ENCODE measurements around the gene NREP.
A peak's percentile ranks its signal among the peaks of the same experiment; 100 is the strongest.

The NREP gene

GRCh38 chr5:111706345-111706744 lies 50.6 kb downstream of the NREP start:
- in situ Hi-C loops (cut with MboI; ENCODE audit: low pct_unique_long_range_greater_than_20kb, low sequenced_read_pairs): no loop called here
- no peak for DNase-seq

- in situ Hi-C loops (cut with MboI; ENCODE audit: low pct_unique_long_range_greater_than_20kb, low sequenced_read_pairs): no loop called here
- peak; percentile 23 for DNase-seq
Measured at GRCh38 chr5:111704452-111705085, 52.4 kb downstream of the NREP start.

GRCh38 chr5:111703662-111704061 lies 53.3 kb downstream of the NREP start:
- in situ Hi-C loops (cut with MboI; ENCODE audit: low pct_unique_long_range_greater_than_20kb, low sequenced_read_pairs): no loop called here
- DNase-seq: peak; percentile 71

- in situ Hi-C loops (cut with MboI; ENCODE audit: low pct_unique_long_range_greater_than_20kb, low sequenced_read_pairs): loop anchor here (25.0 kb wide), 1 partner anchor 437 kb away; no protein-coding TSS in a partner anchor
- DNase-seq: no peak
Measured at GRCh38 chr5:111699976-111700375, 57.0 kb downstream of the NREP start.

GRCh38 chr5:111699324-111699723 lies 57.7 kb downstream of the NREP start:
- in situ Hi-C loops (cut with MboI; ENCODE audit: low pct_unique_long_range_greater_than_20kb, low sequenced_read_pairs): loop anchor here (25.0 kb wide), 1 partner anchor 438 kb away; no protein-coding TSS in a partner anchor
- no peak for DNase-seq

- DNase-seq: no peak
- in situ Hi-C loops (cut with MboI; ENCODE audit: low pct_unique_long_range_greater_than_20kb, low sequenced_read_pairs): loop anchor here (25.0 kb wide), 1 partner anchor 439 kb away; no protein-coding TSS in a partner anchor
Measured at GRCh38 chr5:111697881-111698757, 58.9 kb downstream of the NREP start.

GRCh38 chr5:111697215-111697614 lies 59.8 kb downstream of the NREP start:
- DNase-seq: no peak
- in situ Hi-C loops (cut with MboI; ENCODE audit: low pct_unique_long_range_greater_than_20kb, low sequenced_read_pairs): loop anchor here (25.0 kb wide), 1 partner anchor 440 kb away; no protein-coding TSS in a partner anchor

GRCh38 chr5:111695991-111696390 lies 61.0 kb downstream of the NREP start:
- in situ Hi-C loops (cut with MboI; ENCODE audit: low pct_unique_long_range_greater_than_20kb, low sequenced_read_pairs): loop anchor here (25.0 kb wide), 1 partner anchor 441 kb away; no protein-coding TSS in a partner anchor
- no peak for DNase-seq

GRCh38 chr5:111694133-111694532 lies 62.9 kb downstream of the NREP start:
- no peak for DNase-seq
- in situ Hi-C loops (cut with MboI; ENCODE audit: low pct_unique_long_range_greater_than_20kb, low sequenced_read_pairs): loop anchor here (25.0 kb wide), 1 partner anchor 443 kb away; no protein-coding TSS in a partner anchor

GRCh38 chr5:111691914-111692313 lies 65.1 kb downstream of the NREP start:
- DNase-seq: no peak
- in situ Hi-C loops (cut with MboI; ENCODE audit: low pct_unique_long_range_greater_than_20kb, low sequenced_read_pairs): loop anchor here (25.0 kb wide), 1 partner anchor 445 kb away; no protein-coding TSS in a partner anchor

- DNase-seq: no peak
- in situ Hi-C loops (cut with MboI; ENCODE audit: low pct_unique_long_range_greater_than_20kb, low sequenced_read_pairs): loop anchor here (25.0 kb wide), 1 partner anchor 446 kb away; no protein-coding TSS in a partner anchor
Measured at GRCh38 chr5:111691508-111691907, 65.5 kb downstream of the NREP start.

- in situ Hi-C loops (cut with MboI; ENCODE audit: low pct_unique_long_range_greater_than_20kb, low sequenced_read_pairs): loop anchor here (25.0 kb wide), 1 partner anchor 448 kb away; no protein-coding TSS in a partner anchor
- no peak for DNase-seq
Measured at GRCh38 chr5:111689357-111689935, 67.5 kb downstream of the NREP start.

GRCh38 chr5:111685969-111686368 lies 71.0 kb downstream of the NREP start:
- in situ Hi-C loops (cut with MboI; ENCODE audit: low pct_unique_long_range_greater_than_20kb, low sequenced_read_pairs): loop anchor here (25.0 kb wide), 1 partner anchor 451 kb away; no protein-coding TSS in a partner anchor
- peak; percentile 41 for DNase-seq

- in situ Hi-C loops (cut with MboI; ENCODE audit: low pct_unique_long_range_greater_than_20kb, low sequenced_read_pairs): loop anchor here (25.0 kb wide), 1 partner anchor 455 kb away; no protein-coding TSS in a partner anchor
- no peak for DNase-seq
Measured at GRCh38 chr5:111682641-111683040, 74.4 kb downstream of the NREP start.

- in situ Hi-C loops (cut with MboI; ENCODE audit: low pct_unique_long_range_greater_than_20kb, low sequenced_read_pairs): loop anchor here (25.0 kb wide), 1 partner anchor 455 kb away; no protein-coding TSS in a partner anchor
- no peak for DNase-seq
Measured at GRCh38 chr5:111682121-111682520, 74.9 kb downstream of the NREP start.

GRCh38 chr5:111681414-111682120 lies 75.4 kb downstream of the NREP start:
- in situ Hi-C loops (cut with MboI; ENCODE audit: low pct_unique_long_range_greater_than_20kb, low sequenced_read_pairs): loop anchor here (25.0 kb wide), 1 partner anchor 456 kb away; no protein-coding TSS in a partner anchor

GRCh38 chr5:111680737-111681413 lies 76.1 kb downstream of the NREP start:
- in situ Hi-C loops (cut with MboI; ENCODE audit: low pct_unique_long_range_greater_than_20kb, low sequenced_read_pairs): loop anchor here (25.0 kb wide), 1 partner anchor 456 kb away; no protein-coding TSS in a partner anchor
- no peak for DNase-seq

More at GRCh38 chr5:111681414-111682120, 75.4 kb downstream of the NREP start:
- DNase-seq: no peak

GRCh38 chr5:111679611-111680010 lies 77.4 kb downstream of the NREP start:
- in situ Hi-C loops (cut with MboI; ENCODE audit: low pct_unique_long_range_greater_than_20kb, low sequenced_read_pairs): loop anchor here (25.0 kb wide), 1 partner anchor 458 kb away; no protein-coding TSS in a partner anchor
- no peak for DNase-seq

Measured in KBM-7 (cell line).